IPS-18c (cell line): ENCODE data around the gene RPL29.

ENCODE experiments used
- H3K4me3 ChIP-seq: 2 replicates; pipeline ENCODE4 v1.7.0; 2013; ENCODE audit warnings: low read depth, mild to moderate bottlenecking, low read length, moderate library complexity; ENCODE audit not compliant: insufficient read depth
- H3K9me3 ChIP-seq: one replicate; pipeline ENCODE4 v1.6.1; 2013; ENCODE audit warnings: mild to moderate bottlenecking, low read length, moderate library complexity; ENCODE audit not compliant: control insufficient read depth, insufficient read depth

Gene RPL29

GRCh38 chr3:52015438-52016228, 19.9 kb upstream of the RPL29 start:
- H3K9me3 ChIP-seq = no peaks in the 10 kb centered on the region

DNA sequence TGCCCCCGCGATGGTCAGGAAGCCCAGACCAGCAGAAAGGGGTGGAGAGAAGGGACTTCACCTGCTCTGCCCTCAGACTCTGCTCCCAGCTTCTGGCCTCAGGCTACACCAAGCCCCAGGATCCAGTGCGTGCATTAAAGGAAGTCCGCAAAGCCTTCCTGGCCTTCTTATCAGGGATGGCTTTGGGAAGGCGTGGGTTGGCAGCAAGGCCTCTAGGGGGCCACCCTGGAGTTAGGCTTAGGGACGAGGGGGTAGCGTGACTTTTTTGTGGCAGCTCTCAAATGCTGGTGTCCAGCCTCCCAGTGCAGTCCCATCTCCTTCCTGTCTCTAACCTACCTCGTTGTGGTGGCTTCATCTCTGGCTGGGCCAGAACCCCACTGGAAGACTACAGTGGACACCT, 18.9 kb upstream of the RPL29 start:
- Histone ChIP-seq H3K4me3 (no peak overlapping the region), H3K9me3 (no peaks in the 10 kb centered on the region)

More at GRCh38 chr3:52015438-52016228, 19.9 kb upstream of the RPL29 start:
- H3K4me3 ChIP-seq = no peak overlapping the region

DNA sequence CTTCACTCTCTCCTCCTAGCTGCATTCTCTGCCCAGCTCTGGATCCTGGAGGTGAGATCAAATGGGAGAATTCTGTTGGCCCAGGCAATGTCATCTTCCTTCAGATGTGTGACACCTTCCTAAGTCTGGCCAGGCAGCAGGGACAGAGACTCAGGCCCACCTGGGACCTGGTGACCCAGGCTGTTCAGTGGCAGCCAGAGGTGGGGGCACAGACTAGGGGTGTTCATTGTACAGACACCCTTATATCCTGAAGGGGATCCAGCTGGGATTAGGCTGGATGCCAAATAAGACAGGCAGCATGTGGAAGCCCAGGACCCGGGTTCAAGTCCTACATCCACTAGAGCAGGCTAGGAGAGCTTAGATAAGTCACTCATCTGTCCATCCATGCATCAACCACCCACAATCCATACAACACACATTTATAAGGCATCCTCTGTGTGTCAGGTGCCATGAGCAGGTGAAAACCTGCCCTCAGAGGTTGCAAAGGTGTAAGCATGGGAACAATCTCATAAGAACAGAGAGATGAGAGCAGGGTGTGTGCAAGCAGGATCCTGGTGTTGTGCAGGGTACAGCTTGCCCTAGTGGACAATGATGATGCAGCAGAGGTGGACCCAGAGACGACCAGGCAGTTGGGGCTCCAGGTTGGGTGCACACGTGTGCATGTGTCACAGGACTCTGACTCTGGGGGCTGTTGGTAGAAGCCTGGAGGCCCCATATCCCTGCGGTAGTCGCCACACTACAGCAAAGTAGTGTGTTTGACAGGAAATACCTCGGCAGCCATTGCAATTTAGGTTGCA, 18.3 kb upstream of the RPL29 start:
- no peak overlapping the region for H3K4me3 ChIP-seq
- H3K9me3 ChIP-seq = no peaks in the 10 kb centered on the region

- Histone ChIP-seq H3K4me3 (no peak overlapping the region), H3K9me3 (no peaks in the 10 kb centered on the region)
These were observed 17.0 kb upstream of the RPL29 start for GRCh38 chr3:52012699-52013098.

GRCh38 chr3:52010431-52010830, 14.7 kb upstream of the RPL29 start:
- H3K4me3 ChIP-seq = no peak overlapping the region
- no peaks in the 10 kb centered on the region for H3K9me3 ChIP-seq

GRCh38 chr3:52007291-52007690, 11.6 kb upstream of the RPL29 start:
- no peaks in the 10 kb centered on the region for H3K9me3 ChIP-seq

GRCh38 chr3:52006820-52007133, 11.1 kb upstream of the RPL29 start:
- Histone ChIP-seq H3K9me3 (no peaks in the 10 kb centered on the region), H3K4me3 (no peak overlapping the region)

More at GRCh38 chr3:52007291-52007690, 11.6 kb upstream of the RPL29 start:
- no peak overlapping the region for H3K4me3 ChIP-seq

DNA sequence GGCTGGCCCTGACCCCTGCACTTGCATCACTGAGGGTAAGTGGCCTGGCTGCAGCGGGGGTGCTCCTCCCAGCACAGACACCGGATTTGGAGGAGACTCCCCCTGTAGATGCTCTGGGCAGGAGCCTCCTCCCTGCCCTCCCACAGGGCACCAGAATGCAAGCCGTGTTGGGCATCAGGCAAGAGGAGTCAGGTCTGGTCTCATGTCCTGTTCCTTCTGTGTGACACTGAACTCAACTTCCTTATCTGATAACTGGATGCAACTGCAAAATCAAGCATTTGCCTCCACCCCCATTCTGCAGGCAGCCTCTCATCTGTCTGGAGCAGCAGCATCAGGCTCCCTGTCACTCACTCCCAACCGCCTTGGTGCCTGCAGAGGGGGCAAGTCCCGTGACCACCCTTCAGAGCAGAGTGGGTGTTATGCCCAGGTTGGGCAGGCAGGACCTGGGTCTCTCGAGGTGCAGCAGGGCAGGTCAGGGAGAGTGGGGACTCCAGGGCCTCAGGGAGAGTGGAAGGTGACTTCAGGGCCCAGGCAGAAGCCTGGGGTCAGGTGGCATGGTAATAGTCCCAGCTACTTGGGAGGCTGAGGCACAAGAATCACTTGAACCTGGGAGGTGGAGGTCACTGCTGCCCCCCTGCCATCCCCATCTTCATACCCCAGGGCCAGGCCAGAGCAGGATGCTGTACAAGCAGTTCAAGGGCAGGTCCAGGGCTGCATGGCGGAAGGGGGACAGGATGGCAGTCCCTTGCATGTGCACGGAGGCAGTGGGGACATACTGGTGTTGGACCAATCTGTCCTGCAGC, 10.5 kb upstream of the RPL29 start:
- Histone ChIP-seq H3K4me3 (peak overlapping the region; percentile 31; the same call in 1 of the 2 replicates), H3K9me3 (no peaks in the 10 kb centered on the region)

DNA sequence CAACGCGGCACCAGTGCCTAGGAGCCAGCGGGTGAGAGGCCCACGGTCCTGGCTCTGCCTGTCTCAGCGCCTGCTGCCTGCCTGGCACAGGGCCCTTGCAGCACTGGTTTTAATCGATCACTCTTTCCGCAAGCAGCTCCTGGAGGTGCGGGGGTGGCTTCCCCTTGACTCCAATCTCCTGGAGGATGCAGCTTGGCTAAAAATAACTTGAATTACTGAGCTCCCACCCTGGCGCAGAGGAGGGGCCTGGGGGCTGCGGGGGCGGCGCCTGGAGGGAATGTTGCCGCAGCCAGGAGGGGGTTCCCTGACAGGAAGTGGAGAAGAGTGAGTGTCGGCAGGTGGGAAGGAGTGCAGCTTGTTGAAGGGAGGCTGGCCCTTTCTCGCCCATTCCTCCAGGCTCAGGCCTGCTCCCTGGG, 9.9 kb upstream of the RPL29 start:
- H3K4me3 ChIP-seq = no peak overlapping the region

GRCh38 chr3:52004906-52005395, 9.3 kb upstream of the RPL29 start:
- H3K9me3 ChIP-seq = no peaks in the 10 kb centered on the region
- H3K4me3 ChIP-seq = no peak overlapping the region

More for the DNA sequence above, 9.9 kb upstream of the RPL29 start:
- no peaks in the 10 kb centered on the region for H3K9me3 ChIP-seq

DNA sequence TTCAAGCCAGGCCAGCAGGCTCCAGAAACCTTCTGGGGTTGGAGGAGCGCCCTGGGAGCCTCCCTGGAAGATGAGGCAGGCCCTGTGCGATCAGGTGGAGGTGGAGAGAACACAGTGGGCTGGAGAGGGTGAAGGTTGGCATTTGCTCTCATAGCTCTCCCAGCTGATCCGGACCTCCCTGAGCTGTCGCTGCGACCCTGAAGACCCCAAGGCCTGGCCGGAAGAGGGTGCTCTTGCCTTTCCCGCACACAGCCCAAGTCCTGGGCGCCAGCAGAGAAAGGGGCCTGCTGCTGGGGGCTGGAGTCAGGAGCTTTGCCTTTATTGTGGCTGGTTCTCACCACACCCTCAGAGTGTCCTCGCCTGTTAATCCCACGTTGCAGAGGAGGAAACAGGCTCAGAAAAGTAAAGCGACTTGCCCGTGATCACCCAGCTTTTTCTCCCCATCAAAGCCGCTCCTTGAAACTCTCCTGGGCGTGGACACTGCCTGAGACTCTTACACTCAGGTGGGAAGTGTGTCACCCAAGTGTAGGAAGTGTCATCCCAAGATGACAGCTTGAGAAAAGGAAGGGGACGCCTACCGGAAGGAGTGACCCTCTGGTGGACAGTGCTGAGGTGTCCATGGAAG, 8.6 kb upstream of the RPL29 start:
- H3K9me3 ChIP-seq = no peaks in the 10 kb centered on the region
- no peak overlapping the region for H3K4me3 ChIP-seq

GRCh38 chr3:52002748-52003147, 7.1 kb upstream of the RPL29 start:
- H3K4me3 ChIP-seq = no peak overlapping the region
- no peaks in the 10 kb centered on the region for H3K9me3 ChIP-seq

DNA sequence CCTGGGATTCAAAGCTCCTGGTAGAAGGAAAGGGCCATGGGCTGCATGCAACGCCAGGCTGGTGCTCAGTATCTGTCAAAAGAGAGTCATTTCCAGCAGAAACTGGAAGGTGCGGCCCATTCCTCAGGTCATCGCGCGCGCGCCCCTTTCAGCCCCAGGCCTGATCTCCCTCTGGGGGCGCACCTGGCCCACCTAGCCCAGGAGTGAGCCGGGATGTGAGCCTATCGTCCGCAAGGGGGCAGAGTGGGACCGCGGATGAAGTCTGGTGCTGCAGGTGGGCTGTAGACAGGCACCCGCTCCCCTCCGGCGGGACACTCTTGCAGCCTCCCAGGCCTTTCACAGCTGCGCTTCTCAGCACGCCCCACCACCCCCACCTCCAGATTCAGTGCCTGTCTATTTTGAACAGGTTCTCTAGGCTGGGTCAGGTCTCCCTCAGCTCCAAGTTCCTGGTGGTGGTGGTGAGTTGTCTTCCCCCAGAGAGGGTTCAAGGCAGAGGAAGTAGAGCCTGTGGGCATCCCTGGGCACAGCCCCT, 5.8 kb upstream of the RPL29 start:
- Histone ChIP-seq H3K4me3 (no peak overlapping the region), H3K9me3 (no peaks in the 10 kb centered on the region)

- no peaks in the 10 kb centered on the region for H3K9me3 ChIP-seq
- no peak overlapping the region for H3K4me3 ChIP-seq
These were observed 4.2 kb upstream of the RPL29 start for GRCh38 chr3:51999846-52000245.

GRCh38 chr3:51998774-51999173, 3.1 kb upstream of the RPL29 start:
- Histone ChIP-seq H3K4me3 (no peak overlapping the region), H3K9me3 (no peaks in the 10 kb centered on the region)

DNA sequence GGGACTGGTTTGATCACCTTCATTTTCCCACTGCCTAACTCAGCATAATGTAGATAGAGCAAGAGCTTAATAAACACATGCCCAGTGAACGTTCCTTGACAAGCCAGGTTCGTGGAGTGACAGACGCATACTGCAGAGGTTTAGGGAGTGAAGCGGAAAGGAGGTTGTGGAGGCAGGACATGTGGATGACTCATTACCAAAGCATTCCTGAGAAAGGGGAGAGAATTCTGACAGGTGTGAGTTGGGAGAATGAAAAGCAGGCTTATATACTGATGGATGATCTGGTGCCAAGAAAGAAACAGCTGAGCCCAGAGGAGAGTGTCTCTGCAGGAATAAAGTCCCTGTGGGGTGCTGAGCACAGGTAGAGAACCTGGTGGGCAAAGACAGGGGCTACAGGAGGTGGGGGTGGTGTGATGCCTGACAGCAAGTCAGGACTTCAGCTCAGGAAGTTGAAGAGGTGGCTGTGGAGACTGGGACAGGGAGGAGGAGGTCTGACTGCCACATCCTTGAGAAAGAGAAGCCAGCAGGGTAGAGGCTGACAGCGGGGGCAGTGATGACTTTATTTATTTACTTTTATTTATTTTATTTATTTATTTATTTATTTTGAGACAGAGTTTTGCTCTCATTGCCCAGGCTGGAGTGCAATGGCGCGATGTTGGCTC, 2.4 kb upstream of the RPL29 start:
- Histone ChIP-seq H3K4me3 (no peak overlapping the region), H3K9me3 (no peaks in the 10 kb centered on the region)
